ENCODE data around the gene DMAC2.

GRCh38 chr19:41402010-41402409 is 37.7 kb downstream of the DMAC2 start:
- no peak for TF ChIP-seq EZH2 (IDR thresholded peaks at IDR 0.05; ENCODE audit: borderline replicate concordance, low read length)
- no peak for TF ChIP-seq CTCF (conservative IDR thresholded peaks at IDR 0.05 in 1 of 2, IDR thresholded peaks at IDR 0.05 in 1 of 2; ENCODE audit: extremely low read depth in 1 of 2, insufficient read depth in 1 of 2, low read depth in 1 of 2, low read length in 2 of 2)
